Tibial nerve (tissue), 3 donors: ENCODE results near the gene FCER2.

Source experiments
- CTCF ChIP-seq, 5 experiments: fragments of 200-600 bp in 3 of 5; fragments of 450-650 bp in 2 of 5; sonication (generic) in 3 of 5; IDR thresholded peaks; one replicate each; pipeline ENCODE4 v1.5.1; 2016 to 2019; ENCODE audit warnings: antibody characterized with exemption in 5 of 5, mild to moderate bottlenecking in 3 of 5, moderate library complexity in 2 of 5
- POLR2A ChIP-seq, 2 donors: fragments of 450-650 bp; IDR thresholded peaks; one replicate each; pipeline ENCODE4 v1.6.1; 2017; ENCODE audit warnings: antibody characterized with exemption in 2 of 2, mild to moderate bottlenecking in 2 of 2, moderate library complexity in 2 of 2

- TF ChIP-seq CTCF (IDR thresholded peaks at IDR 0.05) (no peak), POLR2A (IDR thresholded peaks at IDR 0.05) (no peak)
Observed at GRCh38 chr19:7682175-7682855, 19.6 kb downstream of the FCER2 start.
